GM12878 (cell line): Measurements from ENCODE around the gene NT5M. TPM values are rescaled to one million over a fixed set of nuclear protein-coding genes. Genes with fewer than 3 reads are reported as not detected.

ENCODE experiments used
- CHD4 ChIP-seq: fragments of 200-600 bp; sonication (generic); IDR thresholded peaks from 2 replicates; pipeline ENCODE4 v1.6.1; 2016; ENCODE audit warnings: mild to moderate bottlenecking
- CREB1 ChIP-seq: IDR thresholded peaks from 2 replicates; pipeline ENCODE4 v1.6.1; 2012; ENCODE audit warnings: low read depth, mild to moderate bottlenecking, inconsistent platforms
- HDAC6 ChIP-seq: fragments of 200-600 bp; sonication (generic); IDR thresholded peaks from one replicate; pipeline ENCODE4 v1.8.0; 2017; ENCODE audit warnings: antibody characterized with exemption; ENCODE audit not compliant: unreplicated experiment
- IRF3 ChIP-seq: fragments of 450-650 bp; IDR thresholded peaks from 2 replicates; pipeline ENCODE4 v1.6.1; 2014; ENCODE audit warnings: mild to moderate bottlenecking
- KAT2A ChIP-seq: conservative IDR thresholded peaks from 2 replicates; pipeline ENCODE4 v1.6.1; 2011; ENCODE audit warnings: low read depth, low read length; ENCODE audit not compliant: control insufficient read depth
- MLLT1 ChIP-seq: fragments of 450-650 bp; IDR thresholded peaks from 2 replicates; pipeline ENCODE4 v1.6.1; 2016; ENCODE audit warnings: mild to moderate bottlenecking
- NBN ChIP-seq: fragments of 450-650 bp; IDR thresholded peaks from 2 replicates; pipeline ENCODE4 v1.6.1; 2016
- NKRF ChIP-seq: fragments of 450-650 bp; conservative IDR thresholded peaks from 2 replicates; pipeline ENCODE4 v1.6.1; 2017; ENCODE audit warnings: mild to moderate bottlenecking, moderate library complexity
- PML ChIP-seq: IDR thresholded peaks from 2 replicates; pipeline ENCODE4 v1.6.1; 2012; ENCODE audit warnings: low read length, inconsistent platforms
- REST ChIP-seq: IDR thresholded peaks from 2 replicates; pipeline ENCODE4 v1.6.1; 2012; ENCODE audit warnings: mild to moderate bottlenecking, low read depth, low read length
- SKIL ChIP-seq: fragments of 450-650 bp; IDR thresholded peaks from 2 replicates; pipeline ENCODE4 v1.6.1; 2017; ENCODE audit warnings: mild to moderate bottlenecking, low read depth, inconsistent platforms; ENCODE audit not compliant: poor library complexity, severe bottlenecking
- SP1 ChIP-seq: IDR thresholded peaks from one replicate; pipeline ENCODE4 v1.6.1; 2011; ENCODE audit warnings: low read depth, low read length
- USF2 ChIP-seq: IDR thresholded peaks from 2 replicates; pipeline ENCODE4 v1.6.1; 2011; ENCODE audit warnings: low read depth, low read length, improper control_type of control experiment, borderline replicate concordance
- WRNIP1 ChIP-seq: IDR thresholded peaks from 2 replicates; pipeline ENCODE4 v1.6.1; 2011; ENCODE audit warnings: low read depth, low read length, improper control_type of control experiment, borderline replicate concordance
- ZBTB11 ChIP-seq: fragments of 450-650 bp; formaldehyde crosslinking; IDR thresholded peaks from 2 replicates; pipeline ENCODE4 v1.5.0; 2022; ENCODE audit warnings: mild to moderate bottlenecking, missing genetic modification characterization
- polyA plus RNA-seq, 11 experiments: library from polyadenylated mRNA; depleted of rRNA in 4 of 11; unstranded in 6 of 11; stranded (reverse) in 5 of 11; fragments of >200 nt; fragmentation: Nextera tagmentation in 4 of 11; fragmentation: Illumina TruSeq in 1 of 11; extraction: Ambion mirVana in 4 of 11; extraction: Trizol in 1 of 11; gene quantifications; 1 replicate in 1 of 11; 2 replicates in 10 of 11; pipeline versions ENCODE4 v1.2.1 to v1.2.3, GENCODE V29; 2011 to 2016; ENCODE audit warnings: inconsistent platforms in 2 of 11, missing spikeins in 2 of 11, low read depth in 1 of 11
- total RNA-seq, 4 experiments: library from RNA; depleted of rRNA in 3 of 4; stranded (reverse); fragments of >200 nt in 3 of 4; fragmentation: Illumina TruSeq in 1 of 4; extraction: Trizol in 1 of 4; gene quantifications; 2 replicates each; pipeline versions ENCODE4 v1.2.1 to v1.2.3, GENCODE V29; 2013 to 2021

NT5M gene
- total and polyA plus RNA-seq, 10 of the 15 experiments (the other 5 are each of a cell fraction or from before 2014, with no cell fraction given): 0.18 to 14.1 (median 2.9) TPM

- 0 out of 2 replicates have a peak, but pooled peaks have one; percentile 75 for TF ChIP-seq WRNIP1
- TF ChIP-seq ZBTB11 (CRISPR knock-in tag): no peak
- TF ChIP-seq CHD4: no peak
- no peak; the same call in 1 of the 2 replicates for TF ChIP-seq CREB1
- TF ChIP-seq KAT2A: no peak
- peak; percentile 93 for TF ChIP-seq NKRF
- no peak for TF ChIP-seq NBN
- no peak for TF ChIP-seq HDAC6
- no peak for TF ChIP-seq SP1
- TF ChIP-seq PML: no peak
- TF ChIP-seq USF2: peak; percentile 90
- TF ChIP-seq SKIL: no peak
- no peak for TF ChIP-seq IRF3
- 0 out of 2 replicates have a peak, but pooled peaks have one; percentile 7 for TF ChIP-seq MLLT1
- no peak for TF ChIP-seq REST
Measured at GRCh38 chr17:17305281-17305801, 2.2 kb downstream of the NT5M start (continued).
